Subcutaneous adipose tissue (tissue), 4 donors: ENCODE measurements around the gene LOXL3. TPM values are rescaled to one million over a fixed set of nuclear protein-coding genes. Genes with fewer than 3 reads are reported as not detected.

ENCODE experiments used
- total RNA-seq, 4 donors: library from RNA; depleted of rRNA; stranded (reverse); fragments of >200 nt; gene quantifications; one replicate each; pipeline ENCODE4 v1.1.0, GENCODE V29; 2016
- TF ChIP-seq, protein P1 (sequence below): fragments of 450-650 bp; IDR thresholded peaks from one replicate; pipeline ENCODE4 v1.5.1; 2016; ENCODE audit warnings: low read depth, mild to moderate bottlenecking, control low read depth, antibody characterized with exemption, moderate library complexity

The LOXL3 gene
- total RNA-seq, 4 donors from 2014 or later: 5.2 to 22.4 (median 9.2) TPM

- TF ChIP-seq, protein P1, sequence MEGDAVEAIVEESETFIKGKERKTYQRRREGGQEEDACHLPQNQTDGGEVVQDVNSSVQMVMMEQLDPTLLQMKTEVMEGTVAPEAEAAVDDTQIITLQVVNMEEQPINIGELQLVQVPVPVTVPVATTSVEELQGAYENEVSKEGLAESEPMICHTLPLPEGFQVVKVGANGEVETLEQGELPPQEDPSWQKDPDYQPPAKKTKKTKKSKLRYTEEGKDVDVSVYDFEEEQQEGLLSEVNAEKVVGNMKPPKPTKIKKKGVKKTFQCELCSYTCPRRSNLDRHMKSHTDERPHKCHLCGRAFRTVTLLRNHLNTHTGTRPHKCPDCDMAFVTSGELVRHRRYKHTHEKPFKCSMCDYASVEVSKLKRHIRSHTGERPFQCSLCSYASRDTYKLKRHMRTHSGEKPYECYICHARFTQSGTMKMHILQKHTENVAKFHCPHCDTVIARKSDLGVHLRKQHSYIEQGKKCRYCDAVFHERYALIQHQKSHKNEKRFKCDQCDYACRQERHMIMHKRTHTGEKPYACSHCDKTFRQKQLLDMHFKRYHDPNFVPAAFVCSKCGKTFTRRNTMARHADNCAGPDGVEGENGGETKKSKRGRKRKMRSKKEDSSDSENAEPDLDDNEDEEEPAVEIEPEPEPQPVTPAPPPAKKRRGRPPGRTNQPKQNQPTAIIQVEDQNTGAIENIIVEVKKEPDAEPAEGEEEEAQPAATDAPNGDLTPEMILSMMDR: no peak
Observed at GRCh38 chr2:74578408-74578807, 24.7 kb upstream of the LOXL3 start.

DNA sequence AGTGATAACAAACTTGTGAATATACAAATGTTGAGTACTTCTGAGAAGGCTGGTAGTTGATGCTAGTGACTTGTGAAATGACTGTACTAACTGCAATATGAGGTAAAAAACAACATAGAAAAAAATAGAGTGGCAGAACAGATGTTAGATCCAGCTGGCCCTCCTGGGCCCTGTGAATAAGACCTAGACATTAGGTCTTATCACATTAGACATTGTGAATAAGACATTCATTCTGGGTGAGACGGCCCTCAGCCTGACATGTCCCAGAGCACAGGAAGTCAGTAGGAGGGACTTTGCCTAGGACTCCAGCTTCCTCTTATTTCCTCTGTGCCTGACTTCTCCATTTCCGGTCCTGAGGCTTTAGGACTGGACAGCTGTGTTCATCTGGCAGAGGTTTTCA, 23.7 kb upstream of the LOXL3 start:
- TF ChIP-seq, protein P1: no peak

DNA sequence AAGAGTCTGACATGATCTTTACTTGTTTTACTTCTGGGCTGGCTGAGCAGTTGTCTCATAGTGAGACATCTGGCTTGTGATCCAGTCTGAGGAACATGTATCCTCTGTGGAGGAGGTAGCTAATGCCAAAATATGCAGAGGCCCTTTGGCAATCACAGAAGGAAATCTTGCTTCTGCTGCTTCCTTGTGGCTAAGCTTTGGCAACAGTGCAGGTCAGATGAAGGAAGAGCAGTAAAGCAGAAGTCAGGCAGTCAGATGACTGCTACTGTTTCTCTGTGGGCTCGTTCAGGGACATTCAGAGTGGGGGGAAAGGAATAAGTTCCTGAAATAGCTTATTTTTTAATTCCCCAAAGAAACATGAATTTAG, 23.1 kb upstream of the LOXL3 start:
- TF ChIP-seq, protein P1: no peak

- TF ChIP-seq, protein P1: no peak
Observed at GRCh38 chr2:74576211-74576862, 22.6 kb upstream of the LOXL3 start.

DNA sequence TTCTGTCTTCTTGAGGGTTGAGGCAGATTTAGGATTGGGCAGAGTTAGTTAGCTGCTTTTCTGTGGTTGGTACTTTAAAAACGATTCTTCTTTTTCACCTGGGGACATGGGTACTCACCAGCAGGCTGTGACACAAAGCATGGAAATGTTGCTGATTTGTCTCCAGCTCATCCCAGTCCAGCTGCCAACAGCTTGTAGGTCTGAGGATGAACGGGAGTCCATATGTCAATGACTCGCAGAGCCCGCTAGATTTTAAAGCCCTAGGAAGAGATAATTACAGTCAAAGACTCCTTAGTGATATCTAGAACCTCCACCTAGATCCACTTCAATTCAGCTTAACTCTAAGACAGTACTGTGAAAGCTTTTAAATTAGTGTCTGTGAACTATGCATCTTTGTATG, 21.6 kb upstream of the LOXL3 start:
- TF ChIP-seq, protein P1: no peak

- TF ChIP-seq, protein P1: no peak
Observed at GRCh38 chr2:74573747-74574562, 20.2 kb upstream of the LOXL3 start.

GRCh38 chr2:74572178-74572925, 18.6 kb upstream of the LOXL3 start:
- TF ChIP-seq, protein P1: no peak
